ENCODE results near the gene SLC1A1. TPM values are rescaled to one million over a fixed set of nuclear protein-coding genes. Genes with fewer than 3 reads are reported as not detected.

The SLC1A1 gene
- total and polyA plus RNA-seq, 4 donors: 5.1 to 13.8 (median 5.4) TPM

- ATAC-seq (ENCODE audit: insufficient read depth, low FRiP score) (no peak), DNase-seq (no peak)
- no peaks in the 10 kb centered on the region for H3K9me3 ChIP-seq (ENCODE audit: control insufficient read depth in 4 of 4, insufficient read depth in 3 of 4, low read length in 3 of 4)
- no peaks in the 10 kb centered on the region for H3K4me1 ChIP-seq (ENCODE audit: control insufficient read depth in 5 of 5, insufficient read depth in 5 of 5, low read length in 5 of 5)
- H3K4me3 ChIP-seq: no peak overlapping the region
- H3K36me3 ChIP-seq (ENCODE audit: control insufficient read depth in 4 of 4, insufficient read depth in 4 of 4, low read length in 4 of 4): no peaks in the 10 kb centered on the region
- 44 to 49% methylated on average over 2 of the region's 2 CpGs for WGBS, 2 donors
- H3K9ac ChIP-seq (ENCODE audit: insufficient read depth in 1 of 2, low read length in 2 of 2): no peak overlapping the region
- H3K27ac ChIP-seq (ENCODE audit: low read depth in 1 of 2, low read length in 1 of 2): no peak overlapping the region
- TF ChIP-seq CTCF (IDR thresholded peaks at IDR 0.05; ENCODE audit: control extremely low read depth, extremely low read depth): no peak
- H3K27me3 ChIP-seq (ENCODE audit: control insufficient read depth in 3 of 3, insufficient read depth in 3 of 3, low read length in 2 of 3): no peaks in the 10 kb centered on the region
Observed at GRCh38 chr9:4630836-4631235, 140.6 kb downstream of the SLC1A1 start.

Other genes starting within 250 kb of the SLC1A1 start
- 10 to 100 TPM; 37.4 to 47.1 TPM for gene GLIS3, start 190.4 kb upstream of the SLC1A1 start, total RNA-seq
- gene GLIS3, start 190.4 kb upstream of the SLC1A1 start, polyA plus RNA-seq: 1 to 10 TPM; 4.4 to 7.4 TPM
- gene PLPP6, start 171.8 kb downstream of the SLC1A1 start, total RNA-seq: 1 to 10 TPM; 6.2 to 6.9 TPM
- 1 to 10 TPM; 3.8 to 4.2 TPM for gene PLPP6, start 171.8 kb downstream of the SLC1A1 start, polyA plus RNA-seq
- 10 to 100 TPM; 18.2 to 25.6 TPM for gene SPATA6L, start 176.0 kb downstream of the SLC1A1 start, total RNA-seq
- gene SPATA6L, start 176.0 kb downstream of the SLC1A1 start, polyA plus RNA-seq: 1 to 10 TPM; 2.1 to 4.6 TPM
- gene CDC37L1, start 189.1 kb downstream of the SLC1A1 start, total RNA-seq: 10 to 100 TPM; 17.2 to 30.7 TPM
- 10 to 100 TPM in 1 of 2 donors, 1 to 10 TPM in 1; 9.3 to 11.0 TPM for gene CDC37L1, start 189.1 kb downstream of the SLC1A1 start, polyA plus RNA-seq